ENCODE data around the gene ERICH6B. TPM values are rescaled to one million over a fixed set of nuclear protein-coding genes. Genes with fewer than 3 reads are reported as not detected.

ERICH6B gene
- total RNA-seq, 1 donor: not detected

GRCh38 chr13:45584816-45585215 is 30.7 kb downstream of the ERICH6B start:
- Histone ChIP-seq H3K27me3 (ENCODE audit: insufficient read depth, low read length) (no peaks in the 10 kb centered on the region), H3K9me3 (ENCODE audit: low read depth, low read length) (no peaks in the 10 kb centered on the region), H3K4me3 (ENCODE audit: low read length) (no peak overlapping the region)

GRCh38 chr13:45582408-45583076 is 33.0 kb downstream of the ERICH6B start:
- Histone ChIP-seq H3K9me3 (ENCODE audit: low read depth, low read length) (no peaks in the 10 kb centered on the region), H3K4me3 (ENCODE audit: low read length) (no peak overlapping the region), H3K4me1 (ENCODE audit: insufficient read depth, low read length) (no peaks in the 10 kb centered on the region), H3K27me3 (ENCODE audit: insufficient read depth, low read length) (no peaks in the 10 kb centered on the region)

More at GRCh38 chr13:45584816-45585215, 30.7 kb downstream of the ERICH6B start:
- H3K4me1 ChIP-seq (ENCODE audit: insufficient read depth, low read length): no peaks in the 10 kb centered on the region

- Histone ChIP-seq H3K4me3 (ENCODE audit: low read length) (no peak overlapping the region), H3K9me3 (ENCODE audit: low read depth, low read length) (no peaks in the 10 kb centered on the region), H3K4me1 (ENCODE audit: insufficient read depth, low read length) (no peaks in the 10 kb centered on the region), H3K27me3 (ENCODE audit: insufficient read depth, low read length) (peaks cover 3% of the 10 kb centered on the region)
These were observed 39.1 kb downstream of the ERICH6B start for GRCh38 chr13:45576466-45576865.

GRCh38 chr13:45575830-45576180 is 39.7 kb downstream of the ERICH6B start:
- Histone ChIP-seq H3K9me3 (ENCODE audit: low read depth, low read length) (no peaks in the 10 kb centered on the region), H3K4me1 (ENCODE audit: insufficient read depth, low read length) (no peaks in the 10 kb centered on the region), H3K27me3 (ENCODE audit: insufficient read depth, low read length) (peaks cover 3% of the 10 kb centered on the region), H3K4me3 (ENCODE audit: low read length) (no peak overlapping the region)

DNA sequence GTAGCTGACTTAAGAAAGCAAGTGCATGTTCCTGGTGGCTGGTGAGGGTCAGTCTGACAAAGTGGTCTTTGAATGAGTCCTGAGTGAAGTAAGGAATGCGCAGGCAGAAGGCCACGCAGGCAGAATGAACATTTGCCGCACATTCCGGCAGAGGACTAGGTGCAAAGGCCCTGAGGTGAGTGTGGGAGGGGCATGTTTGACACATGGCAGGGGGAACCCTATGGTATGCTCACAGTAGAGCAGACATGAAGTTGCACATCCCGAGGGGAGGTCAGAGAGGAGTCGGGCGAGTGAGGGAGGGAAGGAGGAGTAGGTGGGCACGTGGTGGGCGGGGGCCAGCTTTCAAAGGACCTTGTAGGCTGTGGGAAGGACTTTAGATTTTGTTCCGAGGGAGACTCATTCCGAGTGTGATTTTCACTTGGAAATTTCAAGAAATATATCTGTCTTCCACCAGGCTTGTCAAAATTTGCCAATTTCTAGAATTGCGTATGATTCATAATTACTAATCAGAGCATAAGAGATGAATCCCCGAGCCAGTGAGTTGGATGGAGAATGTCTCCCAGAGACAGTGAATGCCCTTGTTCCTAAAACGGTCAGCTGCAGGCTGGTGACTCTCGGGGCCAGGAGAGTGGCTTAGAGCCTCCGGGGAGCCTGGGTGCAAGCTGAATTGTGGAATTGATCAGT is 40.3 kb downstream of the ERICH6B start:
- Histone ChIP-seq H3K27me3 (ENCODE audit: insufficient read depth, low read length) (peaks cover 3% of the 10 kb centered on the region), H3K4me3 (ENCODE audit: low read length) (no peak overlapping the region), H3K9me3 (ENCODE audit: low read depth, low read length) (no peaks in the 10 kb centered on the region), H3K4me1 (ENCODE audit: insufficient read depth, low read length) (no peaks in the 10 kb centered on the region)

DNA sequence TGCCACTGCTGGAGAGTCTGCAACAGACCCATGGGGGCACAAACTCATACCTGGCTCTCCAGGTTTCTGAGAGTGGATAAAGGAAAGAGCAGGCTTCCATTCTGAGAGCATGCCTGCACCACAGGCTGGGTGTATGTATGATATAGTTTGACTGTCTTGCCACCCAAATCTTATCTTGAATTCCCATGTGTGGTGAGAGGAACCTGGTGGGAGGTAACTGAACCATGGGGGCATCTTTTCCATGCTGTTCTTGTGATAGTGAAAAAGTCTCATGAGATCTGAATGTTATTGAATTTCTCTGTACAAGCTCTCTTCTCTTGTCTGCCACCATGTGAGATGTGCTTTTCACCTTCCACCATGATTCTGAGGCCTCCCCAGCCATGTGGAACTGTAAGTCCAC is 50.2 kb downstream of the ERICH6B start:
- Histone ChIP-seq H3K4me1 (ENCODE audit: insufficient read depth, low read length) (no peaks in the 10 kb centered on the region), H3K4me3 (ENCODE audit: low read length) (no peak overlapping the region), H3K9me3 (ENCODE audit: low read depth, low read length) (no peaks in the 10 kb centered on the region), H3K27me3 (ENCODE audit: insufficient read depth, low read length) (no peaks in the 10 kb centered on the region)

- no peaks in the 10 kb centered on the region for H3K4me1 ChIP-seq (ENCODE audit: insufficient read depth, low read length)
- H3K27me3 ChIP-seq (ENCODE audit: insufficient read depth, low read length): no peaks in the 10 kb centered on the region
- H3K4me3 ChIP-seq (ENCODE audit: low read length): no peak overlapping the region
- H3K9me3 ChIP-seq (ENCODE audit: low read depth, low read length): no peaks in the 10 kb centered on the region
These were observed 51.3 kb downstream of the ERICH6B start for GRCh38 chr13:45564133-45564776.

DNA sequence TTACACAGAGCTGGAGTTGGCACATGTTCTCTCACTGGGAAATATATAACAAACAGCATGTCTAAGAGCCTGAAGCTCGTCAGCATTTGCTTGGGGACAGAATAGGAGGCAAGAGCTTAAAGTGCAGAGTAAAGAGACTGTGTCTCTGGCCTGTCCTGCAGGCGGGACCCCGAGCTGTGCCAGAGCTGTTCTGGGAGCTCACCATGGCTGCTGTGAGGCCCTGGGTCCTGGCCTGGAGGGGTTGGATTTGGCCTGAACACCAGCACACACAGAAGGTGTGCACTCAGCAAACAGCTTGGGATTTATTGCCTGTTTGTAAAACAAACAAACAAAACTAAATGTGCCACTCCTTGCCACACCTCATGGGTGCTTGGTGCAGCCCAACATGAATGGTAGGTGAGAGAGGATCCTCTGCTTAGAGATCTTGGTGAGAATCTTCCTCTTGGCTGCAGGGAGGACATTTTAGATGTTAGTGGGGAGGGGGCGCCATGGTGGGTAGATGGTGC is 60.9 kb downstream of the ERICH6B start:
- Histone ChIP-seq H3K4me3 (ENCODE audit: low read length) (no peak overlapping the region), H3K4me1 (ENCODE audit: insufficient read depth, low read length) (no peaks in the 10 kb centered on the region), H3K9me3 (ENCODE audit: low read depth, low read length) (no peaks in the 10 kb centered on the region), H3K27me3 (ENCODE audit: insufficient read depth, low read length) (no peaks in the 10 kb centered on the region)

- no peak overlapping the region for H3K4me3 ChIP-seq (ENCODE audit: low read length)
- H3K27me3 ChIP-seq (ENCODE audit: insufficient read depth, low read length): no peaks in the 10 kb centered on the region
- H3K9me3 ChIP-seq (ENCODE audit: low read depth, low read length): no peaks in the 10 kb centered on the region
- no peaks in the 10 kb centered on the region for H3K4me1 ChIP-seq (ENCODE audit: insufficient read depth, low read length)
These were observed 67.3 kb downstream of the ERICH6B start for GRCh38 chr13:45548281-45548680.

DNA sequence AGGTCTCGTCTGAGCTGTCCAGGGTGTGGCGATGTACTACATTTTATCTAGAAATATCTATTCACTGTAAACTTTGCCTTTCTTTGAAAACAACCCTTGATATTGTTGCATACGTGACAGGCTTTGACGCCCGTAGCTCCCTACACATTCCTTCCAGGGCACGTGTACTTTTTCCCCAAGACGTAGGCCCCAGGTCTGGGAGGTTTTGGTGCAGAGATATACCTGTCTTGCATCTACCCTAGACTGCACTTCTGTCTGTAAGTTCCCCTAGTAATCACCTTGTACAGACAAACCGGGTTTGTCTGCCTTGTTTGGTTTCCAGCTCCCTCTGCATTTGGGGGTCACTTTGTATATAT is 69.2 kb downstream of the ERICH6B start:
- Histone ChIP-seq H3K4me1 (ENCODE audit: insufficient read depth, low read length) (no peaks in the 10 kb centered on the region), H3K4me3 (ENCODE audit: low read length) (no peak overlapping the region), H3K9me3 (ENCODE audit: low read depth, low read length) (no peaks in the 10 kb centered on the region), H3K27me3 (ENCODE audit: insufficient read depth, low read length) (no peaks in the 10 kb centered on the region)

GRCh38 chr13:45545686-45546409 is 69.7 kb downstream of the ERICH6B start:
- Histone ChIP-seq H3K4me3 (ENCODE audit: low read length) (no peak overlapping the region), H3K9me3 (ENCODE audit: low read depth, low read length) (no peaks in the 10 kb centered on the region), H3K27me3 (ENCODE audit: insufficient read depth, low read length) (no peaks in the 10 kb centered on the region), H3K4me1 (ENCODE audit: insufficient read depth, low read length) (no peaks in the 10 kb centered on the region)

- Histone ChIP-seq H3K4me3 (ENCODE audit: low read length) (no peak overlapping the region), H3K27me3 (ENCODE audit: insufficient read depth, low read length) (no peaks in the 10 kb centered on the region), H3K4me1 (ENCODE audit: insufficient read depth, low read length) (no peaks in the 10 kb centered on the region), H3K9me3 (ENCODE audit: low read depth, low read length) (no peaks in the 10 kb centered on the region)
These were observed 71.0 kb downstream of the ERICH6B start for GRCh38 chr13:45544520-45544919.

DNA sequence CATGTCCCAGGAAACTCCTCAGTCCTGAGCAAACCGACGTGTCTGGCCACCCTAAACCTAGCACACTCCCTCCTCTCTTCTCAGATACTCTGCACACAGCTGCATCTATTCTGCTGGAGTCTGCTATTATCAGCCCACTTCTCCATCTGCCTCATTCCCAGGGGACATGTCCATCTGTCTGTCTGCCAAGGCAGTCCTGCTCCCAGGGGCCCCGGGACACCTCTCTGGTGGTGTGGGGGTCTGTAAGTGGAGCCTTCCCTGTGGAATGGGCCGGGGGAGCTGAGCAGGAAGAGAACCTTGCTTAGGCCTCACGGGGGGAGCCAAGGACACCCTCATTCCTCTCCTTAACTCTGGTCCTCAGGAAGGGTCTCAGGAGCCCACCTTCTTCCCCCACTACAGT is 72.7 kb downstream of the ERICH6B start:
- H3K4me1 ChIP-seq (ENCODE audit: insufficient read depth, low read length): no peaks in the 10 kb centered on the region
- H3K4me3 ChIP-seq (ENCODE audit: low read length): no peak overlapping the region
- no peaks in the 10 kb centered on the region for H3K27me3 ChIP-seq (ENCODE audit: insufficient read depth, low read length)
- no peaks in the 10 kb centered on the region for H3K9me3 ChIP-seq (ENCODE audit: low read depth, low read length)

GRCh38 chr13:45542391-45542790 is 73.1 kb downstream of the ERICH6B start:
- H3K4me1 ChIP-seq (ENCODE audit: insufficient read depth, low read length): no peaks in the 10 kb centered on the region
- no peaks in the 10 kb centered on the region for H3K27me3 ChIP-seq (ENCODE audit: insufficient read depth, low read length)
- no peaks in the 10 kb centered on the region for H3K9me3 ChIP-seq (ENCODE audit: low read depth, low read length)
- no peak overlapping the region for H3K4me3 ChIP-seq (ENCODE audit: low read length)

DNA sequence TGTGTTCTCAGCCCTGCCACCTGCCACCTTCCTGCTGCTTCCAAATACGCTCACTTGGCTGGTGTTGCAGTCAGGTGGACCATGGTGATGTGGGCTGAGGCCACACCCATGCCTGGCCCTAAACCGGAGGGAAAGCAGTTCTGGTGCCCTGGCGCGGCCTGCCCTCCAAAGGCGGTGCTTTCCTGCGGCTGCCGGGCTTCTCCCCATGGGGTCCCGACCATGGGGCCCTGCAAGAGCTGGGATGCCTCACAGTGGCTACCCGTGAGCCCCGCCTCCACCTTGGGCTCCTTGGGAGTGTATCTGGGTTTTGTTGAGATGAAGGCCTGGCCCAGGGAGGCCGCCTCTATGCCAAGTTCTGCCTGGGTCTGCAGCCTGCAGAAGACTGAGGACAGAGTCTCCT is 73.7 kb downstream of the ERICH6B start:
- Histone ChIP-seq H3K9me3 (ENCODE audit: low read depth, low read length) (no peaks in the 10 kb centered on the region), H3K4me3 (ENCODE audit: low read length) (no peak overlapping the region), H3K27me3 (ENCODE audit: insufficient read depth, low read length) (no peaks in the 10 kb centered on the region)

More for the DNA sequence above, 73.7 kb downstream of the ERICH6B start:
- no peaks in the 10 kb centered on the region for H3K4me1 ChIP-seq (ENCODE audit: insufficient read depth, low read length)

All from mononuclear cell (primary cell).